ENCODE measurements around the gene TBC1D16.

DNA sequence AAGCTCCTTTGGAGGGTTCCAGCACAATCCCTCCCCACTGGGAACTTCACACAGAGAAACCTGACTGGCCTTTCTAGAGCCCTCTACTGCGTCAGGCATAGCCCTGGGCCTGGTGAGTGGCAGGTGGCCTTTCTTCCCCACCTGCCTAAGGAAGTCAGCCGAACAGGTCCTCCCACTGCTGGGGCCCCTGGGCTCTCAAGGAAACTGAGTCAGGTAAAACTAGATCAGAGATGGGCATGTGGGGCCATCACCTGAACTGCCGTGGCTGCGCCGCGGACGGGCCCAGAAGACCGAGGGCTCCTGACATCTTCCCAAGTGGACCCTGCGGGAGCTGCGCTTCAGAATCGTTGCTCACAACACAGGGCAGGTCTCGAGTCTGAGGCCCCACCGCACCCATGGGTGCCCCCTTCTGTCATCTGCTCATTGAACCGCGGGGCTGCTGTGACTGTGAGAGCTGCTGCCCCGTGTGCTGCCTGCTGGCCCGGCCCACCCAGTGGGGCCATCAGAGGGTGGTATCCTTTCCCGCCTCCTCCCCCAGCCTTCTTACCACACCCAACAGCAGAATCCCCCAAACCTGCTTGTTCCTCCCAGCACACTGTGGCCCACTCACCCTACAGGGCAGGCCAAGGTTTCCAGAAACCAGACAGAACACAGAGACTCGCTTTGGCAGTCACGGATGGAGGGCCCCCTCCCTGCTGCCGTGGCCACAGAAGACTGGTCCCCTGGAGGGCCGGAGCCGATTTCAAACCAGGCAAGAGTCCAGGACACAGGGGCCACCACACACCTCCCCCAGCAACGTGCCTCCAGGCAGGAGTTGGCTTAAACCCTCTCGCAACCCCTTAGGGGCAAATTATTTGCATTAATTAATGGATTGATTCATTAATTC, 81.1 kb downstream of the TBC1D16 start:
- no peak for TF ChIP-seq CTCF (IDR thresholded peaks at IDR 0.05)
- TF ChIP-seq POLR2A (IDR thresholded peaks at IDR 0.05): no peak
- no peak for TF ChIP-seq POLR2AphosphoS5 (IDR thresholded peaks at IDR 0.05)
- TF ChIP-seq EP300 (IDR thresholded peaks at IDR 0.05): no peak

Measured in gastroesophageal sphincter (tissue), 3 donors.